OCI-LY3 (cell line): ENCODE data around the gene GNGT2.

Experiments
- EZH2phosphoT487 ChIP-seq: fragments of 200-600 bp; shearing (Covaris generic); IDR thresholded peaks from 2 replicates; pipeline ENCODE4 v1.6.1; 2018; ENCODE audit warnings: antibody characterized with exemption, mixed run types, low read depth
- TF ChIP-seq, protein P1 (sequence below): fragments of 200-600, 300-600 bp; sonication (generic); IDR thresholded peaks from 2 replicates; pipeline ENCODE4 v1.5.1; 2014; ENCODE audit warnings: antibody characterized with exemption, low read length, low read depth

DNA sequence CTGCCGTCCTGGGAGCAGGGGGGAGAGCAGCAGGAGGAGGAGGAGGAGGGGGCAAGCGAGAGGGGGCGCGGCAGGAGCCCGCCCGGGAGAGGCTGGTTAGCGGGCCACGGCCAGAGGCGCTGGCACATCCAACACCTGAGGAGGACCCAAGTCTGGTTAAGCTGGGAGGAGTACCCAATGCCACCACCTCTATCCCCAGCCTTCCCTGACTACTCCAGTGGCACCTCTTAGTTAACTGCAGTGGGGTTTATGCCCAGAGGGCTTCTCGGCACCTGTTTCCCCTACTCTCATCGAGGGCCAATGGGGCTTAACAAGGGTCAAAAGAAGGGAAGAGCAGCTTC, 14.6 kb upstream of the GNGT2 start:
- TF ChIP-seq, protein P1, sequence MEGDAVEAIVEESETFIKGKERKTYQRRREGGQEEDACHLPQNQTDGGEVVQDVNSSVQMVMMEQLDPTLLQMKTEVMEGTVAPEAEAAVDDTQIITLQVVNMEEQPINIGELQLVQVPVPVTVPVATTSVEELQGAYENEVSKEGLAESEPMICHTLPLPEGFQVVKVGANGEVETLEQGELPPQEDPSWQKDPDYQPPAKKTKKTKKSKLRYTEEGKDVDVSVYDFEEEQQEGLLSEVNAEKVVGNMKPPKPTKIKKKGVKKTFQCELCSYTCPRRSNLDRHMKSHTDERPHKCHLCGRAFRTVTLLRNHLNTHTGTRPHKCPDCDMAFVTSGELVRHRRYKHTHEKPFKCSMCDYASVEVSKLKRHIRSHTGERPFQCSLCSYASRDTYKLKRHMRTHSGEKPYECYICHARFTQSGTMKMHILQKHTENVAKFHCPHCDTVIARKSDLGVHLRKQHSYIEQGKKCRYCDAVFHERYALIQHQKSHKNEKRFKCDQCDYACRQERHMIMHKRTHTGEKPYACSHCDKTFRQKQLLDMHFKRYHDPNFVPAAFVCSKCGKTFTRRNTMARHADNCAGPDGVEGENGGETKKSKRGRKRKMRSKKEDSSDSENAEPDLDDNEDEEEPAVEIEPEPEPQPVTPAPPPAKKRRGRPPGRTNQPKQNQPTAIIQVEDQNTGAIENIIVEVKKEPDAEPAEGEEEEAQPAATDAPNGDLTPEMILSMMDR: no peak
- TF ChIP-seq EZH2phosphoT487: no peak
